GM12874 (cell line): ENCODE data around the gene RSF1.

Experiments used
- CTCF ChIP-seq: IDR thresholded peaks from 2 replicates; pipeline ENCODE4 v1.5.1; 2011; ENCODE audit warnings: low read depth, mild to moderate bottlenecking, control low read depth, low read length, moderate library complexity; ENCODE audit not compliant: insufficient read depth

RSF1 gene

GRCh38 chr11:77758331-77758730 lies 62.2 kb downstream of the RSF1 start:
- no peak for TF ChIP-seq CTCF

GRCh38 chr11:77753230-77753629 lies 67.3 kb downstream of the RSF1 start:
- TF ChIP-seq CTCF, result no peak

- TF ChIP-seq CTCF, result no peak
Observed at GRCh38 chr11:77752516-77752915, 68.0 kb downstream of the RSF1 start.

DNA sequence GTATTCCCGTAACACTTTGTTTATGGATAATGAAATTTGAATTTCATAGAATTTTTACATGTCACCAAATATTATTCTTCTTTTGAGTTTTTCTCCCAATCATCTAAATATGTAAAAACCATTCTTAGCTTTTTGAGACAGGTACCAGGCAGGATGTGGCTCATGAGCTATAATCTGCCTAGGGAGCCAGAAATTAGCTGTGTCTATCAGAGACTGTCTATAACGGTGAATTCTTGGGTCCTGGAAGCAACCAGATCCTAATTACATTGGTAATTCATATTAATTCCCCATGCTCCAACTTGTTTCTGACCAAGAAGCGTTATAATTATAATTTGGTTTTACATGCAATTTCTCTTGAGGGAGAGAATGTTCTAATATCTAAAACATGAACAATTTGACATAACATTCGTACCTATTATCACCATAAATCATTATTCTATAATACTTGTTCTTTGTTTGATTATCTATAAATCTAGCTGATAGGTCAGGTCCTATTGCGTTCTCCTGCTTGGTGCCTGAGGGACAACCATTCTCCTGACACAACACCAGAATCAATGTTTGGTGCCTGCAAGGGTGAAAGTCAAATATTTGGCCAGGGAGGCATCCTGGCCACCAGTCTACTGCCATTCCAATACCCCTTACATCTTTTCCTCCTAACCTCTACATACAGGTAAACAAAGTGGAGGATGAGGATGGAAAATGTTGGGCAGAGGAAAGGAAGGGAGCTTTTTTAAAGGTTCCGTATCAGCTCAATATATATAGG lies 69.9 kb downstream of the RSF1 start:
- no peak for TF ChIP-seq CTCF

DNA sequence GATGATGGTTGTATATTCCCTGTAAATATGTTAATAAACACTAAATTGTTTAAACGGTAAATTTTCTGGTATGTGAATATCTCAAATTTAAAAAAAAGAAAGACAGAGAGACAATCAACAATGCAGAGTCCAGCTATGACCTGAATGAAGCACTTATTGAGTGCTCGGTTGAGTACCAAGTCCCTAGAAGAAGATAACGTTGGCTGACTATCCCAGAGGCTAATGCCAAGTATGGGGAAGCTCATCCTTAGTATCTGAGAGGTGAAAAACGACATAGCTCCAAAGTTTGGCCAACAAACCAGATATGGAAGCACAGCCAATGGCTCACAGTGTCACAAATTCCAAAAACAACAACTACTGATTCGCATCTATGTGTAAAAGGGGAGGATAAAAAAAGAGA lies 71.3 kb downstream of the RSF1 start:
- TF ChIP-seq CTCF, result no peak

GRCh38 chr11:77748266-77748665 lies 72.3 kb downstream of the RSF1 start:
- no peak for TF ChIP-seq CTCF

DNA sequence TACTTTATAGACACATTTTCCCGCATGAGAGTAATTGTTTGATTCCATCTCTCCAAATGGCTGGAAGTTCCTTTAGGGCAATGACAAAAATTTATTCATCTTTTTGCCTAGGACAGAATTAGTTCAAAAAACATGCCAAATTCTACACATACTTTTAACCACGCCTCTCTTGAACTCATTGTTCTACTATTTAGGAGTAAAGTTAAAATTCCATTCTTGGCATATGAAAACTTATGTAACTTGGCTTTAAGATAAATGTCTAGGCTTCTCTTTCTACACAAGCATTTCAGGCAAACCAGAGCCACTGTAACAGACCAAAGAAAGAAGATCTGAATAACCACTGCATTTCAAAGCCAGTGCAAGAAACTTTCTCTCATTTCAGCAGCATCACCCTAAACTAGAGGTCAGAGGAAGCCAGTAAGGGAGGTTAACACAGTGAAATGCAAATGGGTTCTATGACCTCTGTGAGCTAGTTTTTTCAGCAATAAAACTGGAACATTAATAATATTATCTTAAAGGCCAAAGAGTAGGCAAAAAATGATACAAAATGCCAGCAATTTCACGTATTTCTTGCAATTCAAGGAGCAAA lies 73.0 kb downstream of the RSF1 start:
- no peak for TF ChIP-seq CTCF
